ENCODE results near the gene LMF1.

LMF1 gene

DNA sequence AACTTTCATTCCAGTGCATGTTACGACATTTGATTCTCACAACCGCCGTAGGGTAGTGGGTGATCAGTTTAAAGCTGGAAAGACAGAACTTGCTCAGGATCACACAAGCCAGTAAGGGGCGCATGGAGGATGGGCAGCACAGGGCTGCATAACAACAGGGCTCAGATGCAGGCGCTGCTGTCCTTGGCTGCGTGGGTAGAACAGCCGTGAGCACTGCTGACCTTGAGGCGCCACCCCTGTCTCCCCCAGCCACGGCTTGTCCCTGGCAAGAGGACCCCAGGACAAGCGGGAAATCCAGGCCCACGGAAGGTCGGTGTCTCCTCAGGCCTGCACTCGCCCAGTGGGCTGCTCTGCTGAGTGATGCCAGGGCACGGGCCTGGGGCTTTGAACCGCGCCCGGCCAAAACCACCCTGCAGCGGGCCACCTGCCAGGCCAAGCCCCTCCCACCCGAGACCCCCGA is 84.7 kb downstream of the LMF1 start:
- no peak for TF ChIP-seq TAF1 (IDR thresholded peaks at IDR 0.05; ENCODE audit: borderline replicate concordance, insufficient read depth, low read length)
- TF ChIP-seq POLR2AphosphoS5 (IDR thresholded peaks at IDR 0.05; ENCODE audit: low read depth, low read length) = no peak
- TF ChIP-seq FOXP2 (optimal IDR thresholded peaks at IDR 0.05; ENCODE audit: borderline replicate concordance, extremely low read depth, extremely low read length, insufficient read depth) = no peak
- TF ChIP-seq, protein P1, sequence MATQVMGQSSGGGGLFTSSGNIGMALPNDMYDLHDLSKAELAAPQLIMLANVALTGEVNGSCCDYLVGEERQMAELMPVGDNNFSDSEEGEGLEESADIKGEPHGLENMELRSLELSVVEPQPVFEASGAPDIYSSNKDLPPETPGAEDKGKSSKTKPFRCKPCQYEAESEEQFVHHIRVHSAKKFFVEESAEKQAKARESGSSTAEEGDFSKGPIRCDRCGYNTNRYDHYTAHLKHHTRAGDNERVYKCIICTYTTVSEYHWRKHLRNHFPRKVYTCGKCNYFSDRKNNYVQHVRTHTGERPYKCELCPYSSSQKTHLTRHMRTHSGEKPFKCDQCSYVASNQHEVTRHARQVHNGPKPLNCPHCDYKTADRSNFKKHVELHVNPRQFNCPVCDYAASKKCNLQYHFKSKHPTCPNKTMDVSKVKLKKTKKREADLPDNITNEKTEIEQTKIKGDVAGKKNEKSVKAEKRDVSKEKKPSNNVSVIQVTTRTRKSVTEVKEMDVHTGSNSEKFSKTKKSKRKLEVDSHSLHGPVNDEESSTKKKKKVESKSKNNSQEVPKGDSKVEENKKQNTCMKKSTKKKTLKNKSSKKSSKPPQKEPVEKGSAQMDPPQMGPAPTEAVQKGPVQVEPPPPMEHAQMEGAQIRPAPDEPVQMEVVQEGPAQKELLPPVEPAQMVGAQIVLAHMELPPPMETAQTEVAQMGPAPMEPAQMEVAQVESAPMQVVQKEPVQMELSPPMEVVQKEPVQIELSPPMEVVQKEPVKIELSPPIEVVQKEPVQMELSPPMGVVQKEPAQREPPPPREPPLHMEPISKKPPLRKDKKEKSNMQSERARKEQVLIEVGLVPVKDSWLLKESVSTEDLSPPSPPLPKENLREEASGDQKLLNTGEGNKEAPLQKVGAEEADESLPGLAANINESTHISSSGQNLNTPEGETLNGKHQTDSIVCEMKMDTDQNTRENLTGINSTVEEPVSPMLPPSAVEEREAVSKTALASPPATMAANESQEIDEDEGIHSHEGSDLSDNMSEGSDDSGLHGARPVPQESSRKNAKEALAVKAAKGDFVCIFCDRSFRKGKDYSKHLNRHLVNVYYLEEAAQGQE (IDR thresholded peaks at IDR 0.05; ENCODE audit: insufficient read depth in 1 of 2, low read depth in 2 of 2, low read length in 2 of 2) = no peak

DNA sequence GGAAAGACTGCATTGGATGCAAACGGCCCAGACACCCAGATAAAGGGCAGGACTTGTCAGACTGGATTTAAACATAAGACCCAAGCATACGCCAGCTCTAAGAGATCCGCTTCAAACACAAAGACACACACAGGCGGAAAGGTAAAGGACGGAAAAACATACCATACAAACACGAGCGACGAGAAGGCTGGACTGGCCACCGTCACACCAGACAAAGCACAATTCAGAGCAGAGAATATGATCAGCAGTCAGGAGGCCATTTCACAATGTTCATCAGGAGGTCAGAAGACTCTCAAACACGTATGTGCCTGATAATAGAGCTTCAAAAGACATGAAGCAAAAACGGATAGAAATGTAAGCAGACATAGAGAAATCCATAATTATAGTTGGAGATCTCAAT is 85.4 kb downstream of the LMF1 start:
- TF ChIP-seq POLR2AphosphoS5 (IDR thresholded peaks at IDR 0.05; ENCODE audit: low read depth, low read length) (no peak), FOXP2 (optimal IDR thresholded peaks at IDR 0.05; ENCODE audit: borderline replicate concordance, extremely low read depth, extremely low read length, insufficient read depth) (no peak), TAF1 (IDR thresholded peaks at IDR 0.05; ENCODE audit: borderline replicate concordance, insufficient read depth, low read length) (no peak), SIN3A (IDR thresholded peaks at IDR 0.05; ENCODE audit: borderline replicate concordance, insufficient read depth, low read length) (no peak)
- TF ChIP-seq, protein P1 (IDR thresholded peaks at IDR 0.05; ENCODE audit: insufficient read depth in 1 of 2, low read depth in 2 of 2, low read length in 2 of 2) = no peak

DNA sequence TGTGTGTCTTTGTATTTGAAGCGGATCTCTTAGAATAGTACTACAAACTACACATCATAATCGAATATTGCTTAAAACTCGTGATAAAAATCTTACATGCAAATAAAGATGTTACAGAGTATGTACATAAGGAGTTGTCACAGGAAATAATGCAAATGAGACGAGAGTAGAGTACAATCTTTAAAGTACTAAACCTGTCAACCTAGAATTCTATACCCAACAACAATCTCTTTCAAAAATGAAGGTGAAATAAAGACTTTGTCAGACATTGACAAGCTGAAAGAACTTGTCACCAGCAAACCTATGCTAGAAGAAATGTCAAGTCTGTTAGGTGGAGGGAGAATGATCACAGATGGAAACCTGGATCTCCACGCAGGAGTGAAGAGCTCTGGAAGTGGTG is 86.6 kb downstream of the LMF1 start:
- TF ChIP-seq, protein P1 (IDR thresholded peaks at IDR 0.05; ENCODE audit: insufficient read depth in 1 of 2, low read depth in 2 of 2, low read length in 2 of 2) = no peak
- no peak for TF ChIP-seq TAF1 (IDR thresholded peaks at IDR 0.05; ENCODE audit: borderline replicate concordance, insufficient read depth, low read length)
- TF ChIP-seq FOXP2 (optimal IDR thresholded peaks at IDR 0.05; ENCODE audit: borderline replicate concordance, extremely low read depth, extremely low read length, insufficient read depth) = no peak

DNA sequence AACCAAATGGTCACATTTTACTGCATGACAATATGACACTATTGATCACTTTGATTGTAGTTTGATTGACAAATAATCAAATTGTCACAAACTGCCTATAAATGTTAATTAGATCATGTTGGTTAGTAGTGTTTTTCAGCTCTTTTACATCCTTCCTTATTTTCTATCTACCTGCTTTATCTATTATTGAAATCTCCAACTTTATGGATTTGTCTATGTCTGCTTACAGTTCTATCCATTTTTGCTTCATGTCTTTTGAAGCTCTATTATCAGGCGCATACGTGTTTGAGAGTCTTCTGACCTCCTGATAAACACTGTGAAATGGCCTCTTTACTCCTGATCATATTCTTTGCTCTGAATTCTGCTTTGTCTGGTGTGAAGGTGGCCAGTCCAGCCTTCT is 87.0 kb downstream of the LMF1 start:
- TF ChIP-seq POLR2AphosphoS5 (IDR thresholded peaks at IDR 0.05; ENCODE audit: low read depth, low read length) = no peak
- no peak for TF ChIP-seq FOXP2 (optimal IDR thresholded peaks at IDR 0.05; ENCODE audit: borderline replicate concordance, extremely low read depth, extremely low read length, insufficient read depth)
- no peak for TF ChIP-seq TAF1 (IDR thresholded peaks at IDR 0.05; ENCODE audit: borderline replicate concordance, insufficient read depth, low read length)
- TF ChIP-seq SIN3A (IDR thresholded peaks at IDR 0.05; ENCODE audit: borderline replicate concordance, insufficient read depth, low read length) = no peak
- TF ChIP-seq, protein P1 (IDR thresholded peaks at IDR 0.05; ENCODE audit: insufficient read depth in 1 of 2, low read depth in 2 of 2, low read length in 2 of 2) = no peak

DNA sequence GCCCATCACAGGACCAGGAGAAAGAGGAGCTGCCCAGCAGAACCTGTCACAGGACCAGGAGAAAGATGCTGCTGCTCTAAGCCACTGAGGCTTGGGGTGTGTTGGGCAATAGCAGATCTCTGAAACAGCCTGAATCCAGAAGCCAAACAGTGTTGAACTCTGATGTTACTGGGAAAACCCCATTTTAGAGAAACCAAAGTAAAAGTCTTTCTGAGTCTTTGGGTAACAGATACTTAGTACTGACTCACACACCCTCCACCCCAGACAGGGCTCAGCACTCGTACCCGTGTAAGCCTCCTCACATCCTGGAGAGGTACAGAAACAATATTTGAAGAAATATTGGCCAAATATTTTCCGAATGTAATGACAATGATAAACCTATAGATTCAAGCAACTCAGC is 87.4 kb downstream of the LMF1 start:
- TF ChIP-seq SIN3A (IDR thresholded peaks at IDR 0.05; ENCODE audit: borderline replicate concordance, insufficient read depth, low read length) (no peak), FOXP2 (optimal IDR thresholded peaks at IDR 0.05; ENCODE audit: borderline replicate concordance, extremely low read depth, extremely low read length, insufficient read depth) (no peak), TAF1 (IDR thresholded peaks at IDR 0.05; ENCODE audit: borderline replicate concordance, insufficient read depth, low read length) (no peak), POLR2AphosphoS5 (IDR thresholded peaks at IDR 0.05; ENCODE audit: low read depth, low read length) (no peak)
- TF ChIP-seq, protein P1 (IDR thresholded peaks at IDR 0.05; ENCODE audit: insufficient read depth in 1 of 2, low read depth in 2 of 2, low read length in 2 of 2) = no peak

Measured in PFSK-1 (cell line).